Prostate gland (tissue), 2 donors: ENCODE measurements around the gene HOXA5.

Experiments used
- POLR2A ChIP-seq: fragments of 450-650 bp; IDR thresholded peaks from one replicate; pipeline ENCODE4 v1.6.1; 2016; ENCODE audit warnings: antibody characterized with exemption, mild to moderate bottlenecking
- TF ChIP-seq, protein P1 (sequence below), 4 experiments: fragments of 200-600 bp in 2 of 4; fragments of 450-650 bp in 2 of 4; sonication (generic) in 2 of 4; IDR thresholded peaks; 1 replicate in 3 of 4; 2 replicates in 1 of 4; pipeline ENCODE4 v1.5.1; 2016 to 2019; ENCODE audit warnings: antibody characterized with exemption in 4 of 4, mild to moderate bottlenecking in 2 of 4, moderate library complexity in 2 of 4

DNA sequence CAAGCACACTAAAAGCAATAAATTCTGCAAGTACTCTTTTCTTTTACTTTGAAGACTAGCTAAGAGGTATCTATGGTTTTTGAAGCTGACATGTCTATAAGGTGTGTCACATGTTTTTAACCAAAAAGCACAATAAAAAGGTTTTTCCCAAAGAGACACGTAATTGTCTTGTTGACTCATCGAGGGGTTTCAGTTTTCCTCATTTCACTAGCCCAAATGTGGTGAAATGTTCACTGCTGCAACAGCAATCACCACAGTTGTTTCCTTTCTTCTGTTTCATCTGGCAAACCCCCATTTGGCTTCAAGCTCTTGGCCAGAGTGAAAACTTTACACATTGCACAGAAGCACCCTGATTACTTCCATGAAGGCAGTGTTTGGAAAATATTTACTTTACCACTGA, 9.1 kb downstream of the HOXA5 start:
- no peak for TF ChIP-seq POLR2A
- TF ChIP-seq, protein P1, sequence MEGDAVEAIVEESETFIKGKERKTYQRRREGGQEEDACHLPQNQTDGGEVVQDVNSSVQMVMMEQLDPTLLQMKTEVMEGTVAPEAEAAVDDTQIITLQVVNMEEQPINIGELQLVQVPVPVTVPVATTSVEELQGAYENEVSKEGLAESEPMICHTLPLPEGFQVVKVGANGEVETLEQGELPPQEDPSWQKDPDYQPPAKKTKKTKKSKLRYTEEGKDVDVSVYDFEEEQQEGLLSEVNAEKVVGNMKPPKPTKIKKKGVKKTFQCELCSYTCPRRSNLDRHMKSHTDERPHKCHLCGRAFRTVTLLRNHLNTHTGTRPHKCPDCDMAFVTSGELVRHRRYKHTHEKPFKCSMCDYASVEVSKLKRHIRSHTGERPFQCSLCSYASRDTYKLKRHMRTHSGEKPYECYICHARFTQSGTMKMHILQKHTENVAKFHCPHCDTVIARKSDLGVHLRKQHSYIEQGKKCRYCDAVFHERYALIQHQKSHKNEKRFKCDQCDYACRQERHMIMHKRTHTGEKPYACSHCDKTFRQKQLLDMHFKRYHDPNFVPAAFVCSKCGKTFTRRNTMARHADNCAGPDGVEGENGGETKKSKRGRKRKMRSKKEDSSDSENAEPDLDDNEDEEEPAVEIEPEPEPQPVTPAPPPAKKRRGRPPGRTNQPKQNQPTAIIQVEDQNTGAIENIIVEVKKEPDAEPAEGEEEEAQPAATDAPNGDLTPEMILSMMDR (IDR thresholded peaks at IDR 0.05): no peak
